Colon (tissue), 2 donors: ENCODE data around the gene DGUOK.

Experiments
- FAIRE-seq: peaks from 2 replicates; lab custom pipeline; 2012; peaks lifted over from hg19 to GRCh38; lab: Jason Lieb, UNC
- donor health status: control.
- donor health status: control.

The DGUOK gene

DNA sequence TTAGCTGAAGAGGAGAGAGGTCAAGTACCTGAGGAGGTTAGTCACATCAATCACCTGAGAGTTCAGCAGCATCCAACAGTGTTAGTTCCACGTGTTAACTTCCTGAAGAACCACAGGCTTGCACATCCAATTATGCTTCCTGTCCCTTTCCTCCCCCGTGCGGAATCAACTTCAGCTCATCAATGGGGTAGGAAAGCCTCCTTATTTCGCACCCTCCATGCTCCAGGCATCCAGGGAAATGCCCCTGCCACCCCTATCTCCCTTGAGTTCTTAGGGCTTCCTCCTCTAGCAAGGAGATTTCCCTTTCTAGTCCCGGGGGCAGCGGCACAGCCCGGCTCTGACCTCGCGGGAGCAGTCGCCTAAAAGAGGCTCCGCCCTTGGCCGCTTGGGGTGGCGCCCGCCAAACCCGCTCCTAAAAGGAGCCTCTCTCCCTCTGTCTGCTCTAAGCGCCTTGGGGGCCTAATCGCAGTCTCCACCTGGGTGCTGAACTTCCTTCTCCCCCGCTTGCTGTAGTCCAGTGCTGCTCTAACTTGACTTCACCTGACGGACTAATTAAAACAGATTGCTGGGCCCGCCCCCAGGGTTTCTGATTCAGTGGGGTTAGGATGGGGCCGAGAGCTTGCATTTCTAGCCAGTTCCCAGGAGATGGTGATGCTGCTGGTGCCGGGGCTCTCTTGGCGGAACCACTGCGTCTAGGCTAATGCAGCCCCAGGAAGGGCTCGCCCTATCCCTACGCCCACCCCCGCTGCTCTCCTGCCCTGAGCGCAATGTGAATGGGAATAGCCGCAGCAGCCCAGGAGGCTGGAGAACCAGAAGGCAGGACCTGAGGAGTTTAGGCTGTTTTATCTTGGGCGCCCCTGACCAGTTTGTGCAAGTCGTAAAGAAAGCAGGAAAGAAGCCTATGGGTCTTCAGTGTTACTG, 54.7 kb downstream of the DGUOK start:
- no peak for FAIRE-seq

DNA sequence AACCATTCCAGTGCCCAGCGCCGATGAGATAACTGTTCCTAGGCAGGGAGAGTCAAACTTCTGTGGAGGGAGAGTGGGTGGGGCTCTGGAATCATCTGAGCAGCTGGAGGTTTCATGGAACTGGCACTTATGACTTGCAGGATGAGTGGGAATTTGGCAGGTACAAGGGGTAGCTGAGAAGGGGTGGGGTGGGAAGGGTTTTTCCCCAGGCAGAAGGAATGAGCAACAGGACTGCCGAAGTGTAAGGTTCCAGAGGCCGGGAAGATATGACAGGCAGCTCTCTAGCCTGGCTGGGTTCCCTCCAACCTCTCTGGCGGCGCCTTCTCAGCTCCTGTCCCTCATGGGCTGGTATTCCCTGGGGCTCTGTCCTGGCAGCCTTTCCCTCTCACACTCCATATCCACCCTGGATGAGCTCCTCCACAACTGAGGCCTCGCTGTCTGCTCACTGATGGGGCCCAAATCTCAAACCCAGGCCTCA, 55.5 kb downstream of the DGUOK start:
- no peak for FAIRE-seq

DNA sequence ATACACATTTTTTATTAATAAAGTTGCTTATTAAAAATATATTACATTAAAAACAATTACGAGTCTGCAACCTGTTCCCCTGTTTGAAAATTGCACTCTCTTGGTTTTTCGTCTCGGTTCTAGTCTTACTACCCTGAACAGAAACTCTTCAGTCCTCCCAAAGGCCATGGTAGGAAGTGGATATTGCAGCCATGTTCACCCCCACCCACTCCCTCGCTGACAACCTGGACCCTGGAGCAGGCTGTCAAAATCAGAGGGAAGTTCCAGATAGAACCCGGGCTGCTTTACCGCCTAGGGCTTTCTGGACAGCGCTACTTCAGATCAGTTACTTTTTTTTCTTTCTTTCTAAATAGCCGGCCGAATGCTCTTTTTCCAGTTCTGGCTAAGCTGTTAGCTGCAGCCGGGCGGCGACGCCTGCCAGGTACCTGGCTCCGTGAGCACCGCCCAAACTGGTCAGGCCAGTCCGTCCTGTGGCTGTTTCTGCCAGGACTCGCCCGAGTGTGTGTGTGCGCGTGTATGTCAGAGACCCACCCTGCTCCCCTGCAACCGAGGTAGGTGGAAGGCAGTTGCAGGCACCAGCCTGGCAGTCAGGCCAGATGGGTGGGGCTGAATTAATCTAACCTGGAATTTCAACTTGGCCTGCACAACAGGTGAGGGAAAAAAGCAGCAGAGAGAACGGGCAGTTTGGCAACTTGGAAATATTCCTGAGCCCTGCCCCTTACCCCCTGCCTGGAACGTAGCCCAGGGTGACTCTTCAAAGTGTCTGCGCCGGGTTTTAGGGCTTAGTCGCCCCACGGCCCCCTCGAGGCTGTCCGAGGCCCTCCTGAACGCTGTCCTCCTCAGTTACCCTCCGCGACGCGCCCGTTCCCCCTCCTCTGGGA, 56.9 kb downstream of the DGUOK start:
- FAIRE-seq, result no peak

DNA sequence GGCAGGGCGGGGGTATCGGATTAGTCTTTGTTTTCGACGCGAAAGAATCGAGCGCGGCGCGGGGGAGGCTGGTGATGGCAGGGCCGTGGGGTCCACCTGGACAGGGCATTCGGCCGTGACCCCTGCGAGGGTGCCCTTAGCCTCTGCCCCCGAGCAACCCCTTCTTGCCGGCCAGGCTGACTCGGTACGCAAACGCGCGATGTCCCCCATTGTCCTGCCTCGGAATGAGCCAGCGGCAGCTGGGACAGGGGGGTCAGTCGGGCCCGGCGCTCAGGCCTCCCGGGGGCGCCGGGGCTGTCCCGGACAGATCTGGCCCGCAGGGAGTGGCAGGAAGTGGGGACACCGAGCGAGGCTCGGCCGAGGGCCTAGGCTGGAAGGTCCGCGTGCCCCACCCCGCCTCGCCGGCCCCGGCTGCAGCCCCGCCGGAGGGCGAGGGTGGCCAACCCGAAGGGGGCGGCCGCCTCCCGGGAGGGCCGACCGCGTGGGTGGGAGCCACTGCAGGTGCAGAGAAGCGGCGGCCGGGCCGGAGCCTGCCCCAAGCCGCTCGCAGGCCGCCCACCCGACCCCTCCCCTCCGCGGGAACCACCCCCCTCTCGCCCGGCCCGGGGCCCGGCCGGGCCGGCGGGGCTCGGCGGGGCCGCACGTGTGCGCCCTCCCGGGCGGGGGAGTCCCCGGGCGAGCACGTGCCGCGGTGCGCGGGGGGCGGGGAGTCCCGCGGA, 57.7 kb downstream of the DGUOK start, which contains the start of gene TET3:
TET3 (plus strand) TSS at position 708 of the 719 bp plus-strand sequence. CDS start 1,494 bp downstream, outside the sequence.
- FAIRE-seq, result no peak

DNA sequence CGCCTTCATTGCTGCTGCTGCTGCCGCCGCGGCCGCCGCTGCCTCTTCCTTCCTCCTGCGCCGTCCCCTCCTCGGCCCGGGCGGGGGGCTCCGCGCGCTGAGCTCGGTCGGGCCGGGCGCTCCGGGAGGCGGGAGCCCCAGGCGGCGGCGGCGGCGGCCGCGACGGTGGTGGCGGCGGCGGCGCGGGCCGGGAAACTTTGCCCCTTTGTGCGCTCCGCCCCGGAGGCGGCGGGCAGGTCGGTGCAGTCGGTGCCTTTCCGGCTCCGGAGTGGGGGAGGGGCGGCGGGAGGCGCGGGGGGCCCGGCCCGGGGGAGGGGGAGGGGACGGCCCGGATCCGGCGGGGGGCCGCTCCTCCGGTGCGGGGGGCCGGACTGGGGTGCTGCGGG, 58.2 kb downstream of the DGUOK start:
- FAIRE-seq, result no peak

DNA sequence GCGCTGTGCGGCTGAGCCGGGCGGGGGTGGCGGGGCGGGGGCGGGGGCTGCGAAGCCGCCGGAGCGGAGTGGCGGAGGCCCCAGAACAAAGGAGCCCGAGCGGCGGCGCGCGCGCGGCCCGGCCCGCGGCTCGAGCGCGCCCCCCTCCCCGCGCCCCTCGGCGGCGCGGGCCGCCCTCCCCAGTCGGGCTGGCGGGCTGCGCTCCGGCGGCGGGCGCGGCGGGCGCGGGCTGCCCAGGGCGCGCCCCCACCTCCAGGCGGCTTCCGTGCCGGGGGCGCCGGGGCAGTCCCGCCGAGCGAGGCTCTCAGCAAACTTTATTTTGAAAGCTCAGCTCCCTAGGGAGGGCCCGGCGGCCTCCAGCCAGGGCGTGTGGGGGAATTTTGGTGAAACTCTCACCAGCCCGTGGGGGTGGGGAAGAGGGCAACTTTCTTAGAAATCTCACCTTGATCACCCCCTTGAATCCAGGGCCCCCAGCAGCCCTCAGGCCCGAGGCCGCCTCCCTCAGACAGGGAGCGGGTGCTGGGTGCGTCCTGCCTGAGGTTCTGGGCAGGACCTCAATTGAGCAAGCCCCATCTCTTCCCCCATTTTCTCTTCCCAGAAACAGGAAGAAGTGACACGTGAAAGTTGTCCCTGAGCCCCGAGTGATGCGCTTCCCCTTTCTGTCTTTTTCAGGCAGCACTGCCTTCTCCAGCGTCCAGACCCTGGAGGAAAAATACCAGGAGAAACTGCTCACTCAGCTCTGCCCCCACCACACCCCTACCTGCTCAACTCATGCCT, 58.8 kb downstream of the DGUOK start:
- FAIRE-seq, result no peak

DNA sequence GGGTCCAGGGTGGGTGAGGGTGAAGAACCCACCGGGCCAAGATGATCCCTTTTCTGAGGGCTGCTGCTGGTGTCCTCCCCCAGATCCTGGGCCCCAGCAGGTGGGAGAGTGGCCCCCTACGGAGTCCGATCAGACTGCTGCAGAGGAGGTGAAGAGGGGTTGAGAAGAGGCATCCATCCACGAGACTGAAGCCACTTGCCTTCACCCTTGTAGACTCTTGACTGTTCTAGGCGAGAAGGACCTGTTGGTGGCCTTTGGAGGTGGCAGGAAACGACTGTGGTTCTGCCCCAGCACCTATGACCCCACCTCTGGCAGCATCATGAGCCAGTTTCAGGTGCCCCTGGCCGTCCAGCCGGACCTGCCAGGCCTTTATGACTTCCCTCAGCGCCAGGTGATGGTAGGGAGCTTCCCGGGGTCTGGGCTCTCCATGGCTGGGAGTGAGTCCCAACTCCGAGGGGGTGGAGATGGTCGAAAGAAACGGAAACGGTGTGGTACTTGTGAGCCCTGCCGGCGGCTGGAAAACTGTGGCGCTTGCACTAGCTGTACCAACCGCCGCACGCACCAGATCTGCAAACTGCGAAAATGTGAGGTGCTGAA, 59.5 kb downstream of the DGUOK start:
- no peak for FAIRE-seq

DNA sequence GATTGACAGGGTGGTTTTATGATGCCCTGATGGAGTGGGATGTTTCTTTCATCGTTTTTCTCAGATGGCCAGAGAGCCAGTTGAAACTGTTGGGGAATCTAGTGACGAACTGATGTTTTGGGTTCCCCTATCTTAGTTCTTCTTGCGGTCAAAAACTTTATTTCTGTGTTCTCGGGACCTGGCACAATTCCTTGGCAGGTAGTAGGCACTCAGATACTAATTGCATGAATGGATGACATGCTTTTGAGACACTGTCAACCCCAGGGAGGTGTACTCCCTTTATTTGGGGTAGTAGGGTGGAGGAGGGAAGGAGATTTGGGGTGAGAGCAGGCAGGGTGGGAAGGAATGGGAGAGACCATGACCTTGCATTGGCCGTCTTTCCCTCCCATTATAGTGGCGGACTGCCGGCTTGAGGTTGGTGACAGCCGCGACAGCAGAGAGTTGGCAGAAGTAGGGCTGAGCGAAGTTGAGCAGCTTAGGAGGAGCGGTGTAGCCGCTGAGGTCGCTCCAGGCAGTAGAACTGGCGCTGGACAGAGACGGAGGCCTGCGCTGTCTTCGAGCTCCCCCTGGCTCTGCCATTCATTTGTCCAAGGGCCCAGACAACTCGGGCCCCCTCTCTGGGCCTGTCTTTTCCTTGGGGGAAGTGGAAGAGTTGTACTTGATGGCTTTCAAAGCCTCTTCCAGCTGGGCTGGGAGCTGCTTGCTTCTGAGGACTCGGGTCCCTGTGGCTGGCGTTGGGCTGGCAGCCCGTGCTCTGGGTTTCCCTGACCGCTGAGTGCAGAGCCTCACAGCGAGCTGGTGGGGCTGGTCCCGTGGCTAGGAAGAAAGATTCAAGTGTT, 60.6 kb downstream of the DGUOK start:
- no peak for FAIRE-seq

DNA sequence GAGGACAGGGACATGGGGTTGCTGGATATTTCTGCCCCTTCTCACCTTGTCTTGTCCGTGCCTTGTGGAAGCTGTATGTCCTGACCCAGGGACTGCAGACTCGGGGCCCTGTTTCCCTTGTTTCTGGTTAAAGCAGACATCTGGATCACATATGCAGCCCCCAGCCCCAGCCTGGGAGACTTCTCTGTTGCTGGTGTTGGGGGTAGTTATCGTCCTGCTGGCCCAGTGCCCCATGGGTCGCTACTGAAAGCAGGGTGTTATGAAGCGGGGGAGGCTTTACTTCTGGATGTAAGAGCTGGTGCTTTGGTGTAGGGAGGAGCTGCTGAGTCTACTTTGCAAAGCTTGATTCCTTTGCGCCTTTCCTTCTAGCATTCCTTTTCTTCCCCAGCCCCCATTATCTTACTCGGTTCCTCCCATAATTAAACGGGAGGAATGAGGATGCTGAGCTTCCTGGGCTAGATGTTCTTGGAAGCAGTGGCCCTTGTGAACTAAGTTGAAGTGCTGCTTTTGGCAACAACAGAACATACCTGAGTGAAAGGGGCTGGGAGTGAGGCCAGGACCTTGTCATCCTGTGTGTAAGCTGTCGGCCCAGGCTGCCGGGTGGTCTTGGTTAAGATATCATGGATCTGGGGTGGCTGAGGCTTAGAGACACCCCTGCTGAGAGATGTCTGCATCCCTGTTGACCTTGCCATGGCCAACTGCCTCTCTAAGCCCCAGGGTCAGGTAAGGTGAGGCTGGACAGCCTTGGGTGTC, 61.4 kb downstream of the DGUOK start:
- no peak for FAIRE-seq

DNA sequence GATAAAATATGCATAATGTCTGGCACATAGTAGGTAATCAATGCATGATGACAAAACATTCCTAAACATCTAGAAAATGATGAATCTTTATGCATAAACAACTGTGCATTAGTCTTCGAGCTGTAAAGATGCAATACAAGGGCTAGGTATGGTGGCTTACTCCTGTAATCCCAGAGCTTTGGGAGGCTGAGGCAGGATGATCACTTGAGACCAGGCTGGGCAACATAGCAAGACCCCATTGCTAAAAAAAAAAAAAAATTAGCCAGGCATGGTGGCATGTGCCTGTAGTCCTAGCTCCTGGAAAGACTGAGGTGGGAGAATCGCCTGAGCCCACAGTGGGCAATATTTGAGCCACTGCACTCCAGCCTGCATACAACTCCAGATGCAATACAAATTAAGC, 63.3 kb downstream of the DGUOK start:
- FAIRE-seq, result no peak

DNA sequence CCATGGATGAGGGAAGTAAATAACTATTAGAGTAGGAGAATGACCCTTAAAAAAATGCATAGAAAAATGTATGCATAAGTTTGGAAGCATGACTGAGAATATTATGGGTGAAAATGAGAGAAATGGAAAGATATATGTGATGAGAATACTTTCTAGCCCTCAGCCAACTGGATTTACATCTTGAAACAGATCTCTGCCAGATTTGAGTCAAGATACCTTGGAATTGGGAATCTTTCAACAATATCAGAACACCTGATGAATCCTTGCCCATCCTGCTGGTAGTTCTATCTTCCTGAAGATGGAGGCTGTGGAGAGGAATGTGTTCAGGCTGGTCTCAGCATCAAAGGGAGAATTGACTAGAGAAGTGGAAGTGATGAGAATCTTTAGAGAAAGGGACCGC, 63.9 kb downstream of the DGUOK start:
- FAIRE-seq, result no peak

DNA sequence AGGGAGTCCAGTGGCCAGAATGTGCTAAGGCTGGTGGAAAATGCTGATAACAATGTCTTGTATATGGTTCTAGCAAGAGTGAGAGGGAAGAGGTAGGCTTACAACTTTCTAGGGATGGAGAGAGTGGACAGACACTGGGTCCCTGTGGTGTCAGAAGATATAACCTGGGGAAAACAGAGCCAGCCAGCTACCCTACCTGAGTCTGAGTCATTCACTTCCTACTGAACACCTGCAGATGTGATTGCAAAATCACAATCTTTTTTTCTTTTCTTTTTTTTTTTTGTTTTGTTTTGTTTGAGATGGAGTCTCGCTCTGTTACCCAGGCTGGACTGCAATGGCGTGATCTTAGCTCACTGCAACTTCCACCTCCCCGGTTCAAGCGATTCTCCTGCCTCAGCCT, 65.4 kb downstream of the DGUOK start:
- FAIRE-seq, result no peak

DNA sequence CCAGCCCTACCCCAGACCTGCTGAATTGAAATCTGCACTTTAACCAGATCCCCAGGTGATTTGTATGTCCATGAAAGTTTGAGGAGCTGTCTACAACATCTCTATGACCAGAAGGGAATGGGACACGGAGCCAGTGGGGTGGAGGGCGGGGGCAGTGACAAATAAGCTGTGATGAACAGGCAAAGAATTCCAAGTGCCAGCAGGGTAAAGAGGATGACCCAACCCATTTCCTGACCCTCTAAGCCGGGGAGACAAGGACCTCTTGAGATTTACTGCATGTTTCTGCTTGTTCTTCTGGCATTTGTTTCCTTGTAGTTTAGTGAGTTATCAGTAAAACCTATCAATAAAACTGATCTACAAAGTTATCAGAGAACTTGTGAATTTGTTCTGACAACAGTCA, 66.7 kb downstream of the DGUOK start:
- FAIRE-seq, result no peak

DNA sequence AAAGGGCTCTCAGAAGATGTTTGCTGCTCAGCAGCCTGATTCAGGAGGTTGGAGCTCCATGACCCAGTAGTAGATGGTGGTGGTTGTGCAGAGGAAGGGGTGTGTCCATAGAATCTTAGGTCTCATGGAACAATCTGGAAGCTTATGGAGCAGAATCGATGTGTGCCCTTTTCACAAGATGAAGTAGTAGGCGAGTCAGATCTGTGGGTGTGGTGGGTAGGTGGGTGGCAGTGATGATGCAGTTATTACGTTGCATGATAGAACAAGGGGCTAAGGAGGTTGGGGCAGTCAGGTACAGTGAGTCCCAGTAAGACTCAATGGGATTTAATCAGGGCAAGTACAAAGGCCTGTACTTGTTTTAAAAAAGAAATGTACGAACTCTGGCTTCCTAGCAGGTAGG, 67.1 kb downstream of the DGUOK start:
- no peak for FAIRE-seq

DNA sequence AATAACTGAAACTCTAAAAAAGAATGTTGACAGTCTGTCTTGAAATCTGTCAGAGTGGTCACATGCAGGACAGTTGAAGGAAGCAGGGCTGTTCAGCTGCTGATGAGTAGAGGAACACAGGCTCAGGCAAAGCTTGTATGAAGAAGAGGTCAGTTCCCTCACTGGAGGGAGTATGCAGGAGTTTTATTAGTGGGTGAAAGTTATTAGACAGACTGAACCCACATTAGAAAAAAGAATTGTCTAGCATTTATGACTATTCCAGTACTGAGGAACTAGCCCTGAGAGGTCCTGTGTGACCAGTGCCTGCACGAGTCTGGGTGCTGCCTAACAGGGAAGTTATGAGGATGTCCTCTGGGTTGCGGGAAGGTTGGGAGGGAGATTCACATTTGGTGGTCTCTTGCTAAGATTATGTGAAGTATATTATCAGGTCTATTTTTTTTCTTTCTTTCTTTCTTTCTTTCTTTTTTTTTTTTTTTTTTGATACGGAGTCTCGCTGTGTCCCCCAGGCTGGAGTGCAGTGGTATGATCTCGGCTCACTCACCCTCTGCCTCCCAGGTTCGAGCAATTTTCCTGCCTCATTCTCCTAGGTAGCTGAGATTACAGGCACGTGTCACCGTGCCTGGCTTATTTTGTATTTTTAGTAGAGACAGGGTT, 67.6 kb downstream of the DGUOK start:
- no peak for FAIRE-seq

DNA sequence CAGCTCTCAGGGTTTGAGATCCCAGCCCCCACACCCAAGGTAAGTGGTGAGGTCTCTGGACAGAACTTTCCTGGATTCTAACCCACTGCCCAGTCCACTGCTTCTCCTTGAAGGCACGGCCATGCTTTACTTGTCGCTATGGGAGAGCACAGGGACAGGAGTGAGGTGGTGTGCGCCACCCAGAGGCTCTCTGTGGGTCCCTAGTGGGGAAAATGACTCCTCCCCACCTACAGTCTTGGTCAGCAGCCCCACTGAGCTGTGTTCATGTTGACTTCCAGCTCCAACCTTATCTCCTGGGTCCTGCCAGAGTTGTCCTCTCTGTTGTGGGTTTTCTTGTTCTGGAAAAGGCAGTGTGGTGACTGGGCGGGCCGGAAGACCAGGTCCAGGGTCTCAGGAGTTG, 69.1 kb downstream of the DGUOK start:
- no peak for FAIRE-seq

DNA sequence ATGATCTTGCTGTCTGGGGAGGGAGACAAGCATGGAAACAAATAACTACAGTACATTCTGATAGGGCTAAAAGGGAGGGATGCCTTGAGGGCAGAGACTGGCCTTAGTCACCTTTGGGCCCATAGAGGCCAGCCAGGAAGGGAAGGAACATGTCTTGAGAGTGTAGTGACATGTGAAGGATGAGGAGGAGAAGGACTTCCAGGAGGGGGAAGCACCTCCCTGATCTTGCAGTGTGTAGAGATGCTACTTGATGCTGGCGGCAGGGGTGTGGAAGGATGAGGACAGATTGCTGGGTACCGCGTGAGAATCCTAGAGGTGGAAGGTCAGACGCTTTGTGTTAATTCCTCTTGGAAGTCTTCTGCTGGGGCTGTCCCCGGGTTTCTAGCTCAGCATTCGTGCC, 71.1 kb downstream of the DGUOK start:
- FAIRE-seq, result no peak

DNA sequence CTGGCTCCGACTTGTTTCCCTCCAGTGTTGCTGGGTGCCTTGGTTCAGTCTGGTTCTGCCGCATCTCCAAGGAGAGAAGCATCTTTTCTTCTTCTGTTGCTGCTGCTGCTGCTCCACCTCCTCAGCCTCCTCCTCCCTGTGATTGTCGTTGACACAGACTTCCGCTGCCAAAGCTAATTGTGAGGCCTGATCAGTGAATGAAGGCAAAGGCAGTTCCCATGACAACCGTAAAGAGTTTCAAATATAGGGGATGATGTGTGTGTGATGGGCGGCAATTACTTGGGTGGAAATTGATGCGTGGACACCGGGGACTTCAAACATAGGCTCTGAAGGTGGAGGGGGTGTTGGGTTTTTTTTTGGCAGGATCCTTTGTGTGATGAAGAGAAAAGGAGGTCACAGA, 71.8 kb downstream of the DGUOK start:
- no peak for FAIRE-seq

DNA sequence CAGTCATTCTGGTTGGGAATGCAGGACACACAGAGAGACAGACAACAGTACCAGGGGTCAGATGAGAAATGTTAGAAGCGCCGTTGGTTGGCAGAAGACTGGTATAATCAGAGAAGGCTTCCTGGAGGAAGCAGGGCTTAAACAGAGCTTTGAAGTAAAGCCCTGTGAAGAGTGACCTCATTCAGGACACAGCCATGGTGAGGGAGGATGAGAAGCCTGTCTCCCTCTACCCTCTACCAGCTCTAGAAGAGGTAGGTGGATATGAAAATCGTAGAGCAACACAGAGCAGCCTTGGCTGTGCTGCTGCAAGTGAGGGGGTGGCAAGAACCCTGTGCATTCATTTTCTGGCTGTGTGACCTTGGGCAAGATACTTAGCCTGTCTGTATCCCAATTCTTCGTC, 72.3 kb downstream of the DGUOK start:
- no peak for FAIRE-seq
